ENCODE measurements around the gene ANOS1.
A peak's percentile ranks its signal among the peaks of the same experiment; 100 is the strongest.

Gene ANOS1

DNA sequence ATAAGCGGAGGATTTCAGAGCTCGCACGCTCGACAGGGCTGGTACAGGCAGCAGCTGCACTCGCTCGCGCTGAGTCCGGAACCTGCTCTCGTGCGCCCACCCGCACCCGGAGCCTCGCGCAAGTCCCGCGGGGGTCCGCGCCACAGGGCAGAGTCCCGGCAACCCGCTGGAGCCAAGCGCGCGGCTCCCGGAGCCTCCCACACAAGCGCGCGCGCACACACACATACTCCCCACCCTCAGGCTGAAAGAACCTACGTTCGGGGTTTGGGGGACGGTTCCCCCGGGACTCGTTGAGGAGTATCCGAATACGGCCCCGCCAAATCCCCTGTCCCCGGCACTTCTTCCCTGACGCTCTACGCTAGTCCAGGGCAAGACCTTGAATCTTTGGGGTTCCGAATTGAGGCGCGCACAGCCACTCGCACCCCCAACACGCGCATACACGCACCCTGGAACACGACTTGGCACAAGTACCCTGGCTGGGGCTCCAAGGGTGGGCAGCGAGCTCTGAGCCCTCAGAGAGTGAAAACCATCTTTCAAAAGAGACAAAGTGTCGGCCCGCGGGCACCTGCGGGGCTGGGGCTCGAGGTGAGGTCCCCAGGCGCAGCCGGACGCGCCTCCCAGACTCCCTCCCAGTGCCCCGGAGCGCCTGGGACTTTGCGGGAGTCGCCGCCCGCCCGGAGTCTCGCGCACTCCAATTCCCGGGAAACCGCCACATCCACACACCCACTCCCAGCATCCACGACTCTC, 952 bp downstream of the ANOS1 start:
- Mint-ChIP-seq H3K27me3 (peaks cover 34 to 49% of the 10 kb centered on the region in 2 donors), H3K4me1 (peaks cover 0 to 1% of the 10 kb centered on the region in 2 donors)

DNA sequence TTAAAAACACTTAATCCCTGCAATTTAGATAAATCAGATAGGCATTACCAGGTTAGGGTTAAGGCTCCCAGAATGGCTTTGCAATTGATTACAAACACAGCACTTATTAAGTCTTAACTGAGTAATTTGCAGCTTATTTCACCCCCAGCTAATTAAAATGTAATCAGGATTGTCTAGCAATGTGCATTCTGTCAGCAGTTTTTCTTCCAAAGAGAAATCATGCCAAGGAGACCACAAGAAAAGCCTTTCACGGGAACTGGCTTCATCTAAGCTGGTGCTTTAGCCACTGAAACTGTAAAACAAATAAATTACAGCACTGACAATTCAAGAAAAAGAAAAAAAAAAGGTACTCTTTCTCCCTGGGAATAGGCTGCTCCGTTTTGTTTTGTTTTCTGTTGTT, 2.1 kb downstream of the ANOS1 start:
- Mint-ChIP-seq H3K36me3 (no peaks in the 10 kb centered on the region), H3K27ac (no peak overlapping the region), H3K27me3 (peaks cover 34 to 49% of the 10 kb centered on the region in 2 donors), H3K4me3 (no peak overlapping the region), H3K4me1 (peaks cover 0 to 1% of the 10 kb centered on the region in 2 donors), H3K9me3 (no peaks in the 10 kb centered on the region)
- no peak for DNase-seq
- no peak for ATAC-seq (replicated peaks)

More for the DNA sequence above, 952 bp downstream of the ANOS1 start:
- ATAC-seq (replicated peaks) (no peak), DNase-seq (no peak)
- Mint-ChIP-seq H3K4me3 (no peak overlapping the region), H3K36me3 (no peaks in the 10 kb centered on the region), H3K9me3 (no peaks in the 10 kb centered on the region), H3K27ac (no peak overlapping the region)

DNA sequence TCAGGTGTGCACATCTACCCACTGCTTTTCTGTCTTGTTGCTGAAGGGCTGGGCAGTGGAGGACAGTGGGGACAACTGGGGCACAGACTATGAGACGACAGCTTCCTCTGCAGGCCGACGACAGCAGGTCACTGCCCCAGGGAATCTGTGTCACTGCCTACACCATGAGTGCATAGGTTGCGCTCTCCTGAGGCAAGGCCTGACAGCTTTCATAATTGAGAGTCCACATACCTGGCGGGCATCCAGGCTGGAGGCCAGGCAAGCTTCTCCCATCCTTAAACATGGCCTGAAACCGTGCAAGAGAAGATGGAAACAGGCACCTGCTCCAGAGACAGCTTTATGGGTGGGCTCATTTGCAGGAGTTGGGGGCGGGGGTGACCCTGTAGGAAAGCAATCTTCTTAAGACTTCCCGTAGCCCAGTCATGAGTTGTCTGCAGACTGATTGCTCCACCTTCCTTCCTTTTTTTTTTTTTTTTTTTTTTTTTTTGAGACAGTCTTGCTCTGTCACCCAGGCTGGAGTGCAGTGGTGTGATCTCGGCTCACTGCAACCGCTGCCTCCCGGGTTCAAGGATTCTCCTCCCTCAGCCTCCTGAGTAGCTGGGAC, 2.9 kb downstream of the ANOS1 start:
- ATAC-seq (replicated peaks) (no peak), DNase-seq (no peak)
- Mint-ChIP-seq H3K4me1 (peaks cover 0 to 1% of the 10 kb centered on the region in 2 donors), H3K36me3 (no peaks in the 10 kb centered on the region), H3K27me3 (peaks cover 34 to 51% of the 10 kb centered on the region in 2 donors), H3K9me3 (no peaks in the 10 kb centered on the region), H3K4me3 (no peak overlapping the region), H3K27ac (no peak overlapping the region)

DNA sequence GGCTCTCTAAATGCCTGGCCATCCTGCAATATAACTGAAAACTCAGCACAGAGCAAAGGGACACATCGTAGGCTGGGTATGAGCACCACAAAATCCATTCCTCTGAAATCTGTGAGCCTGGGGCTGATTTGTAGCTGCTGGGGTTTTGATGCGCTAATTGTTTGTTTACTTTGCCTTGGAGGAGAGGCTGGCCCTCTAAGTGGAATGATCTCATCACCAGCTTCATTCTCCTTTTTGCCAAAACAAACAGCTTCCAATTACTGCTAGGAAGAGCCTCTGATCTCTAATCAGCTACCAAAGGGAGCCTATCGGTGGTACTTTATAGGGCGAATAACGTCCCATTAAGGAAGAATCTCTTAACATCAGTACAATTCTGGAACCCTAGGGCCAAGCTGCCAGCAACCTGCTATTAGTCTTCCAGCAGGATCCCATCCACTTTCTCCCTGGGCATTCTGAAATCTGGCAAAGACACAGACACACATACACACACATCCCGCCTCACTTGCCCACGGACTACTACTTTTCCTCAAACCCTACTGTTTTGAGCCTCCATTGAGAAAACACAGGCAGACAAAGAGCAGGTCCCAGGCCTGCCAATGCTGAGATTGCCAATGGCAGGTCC, 5.8 kb downstream of the ANOS1 start:
- H3K4me3 Mint-ChIP-seq = no peak overlapping the region
- no peaks in the 10 kb centered on the region for H3K36me3 Mint-ChIP-seq
- H3K9me3 Mint-ChIP-seq = no peaks in the 10 kb centered on the region
- no peak overlapping the region for H3K27ac Mint-ChIP-seq
- peaks cover 0 to 1% of the 10 kb centered on the region in 2 donors for H3K4me1 Mint-ChIP-seq
- DNase-seq (no peak), ATAC-seq (replicated peaks) (no peak)
- H3K27me3 Mint-ChIP-seq = peaks cover 19 to 39% of the 10 kb centered on the region in 2 donors

DNA sequence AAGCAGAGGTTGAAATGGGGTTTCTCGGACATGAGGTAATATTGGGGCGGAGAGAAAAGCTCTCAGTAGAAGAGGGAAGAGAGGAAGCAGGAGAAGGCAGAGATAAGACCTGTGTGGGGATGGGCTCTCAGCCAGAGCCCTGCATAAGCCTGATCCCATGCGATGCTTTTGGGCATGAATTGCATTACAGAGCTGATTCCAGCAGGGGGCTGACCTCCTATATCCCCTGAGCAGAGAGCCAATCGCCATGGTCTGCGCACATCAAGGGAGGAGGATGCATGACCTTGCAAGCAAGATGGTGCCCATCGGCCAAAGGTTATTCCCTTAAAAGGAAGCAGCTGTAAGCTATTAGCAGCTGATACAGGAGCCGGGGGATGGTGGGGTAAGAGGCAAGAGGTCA, 7.6 kb downstream of the ANOS1 start:
- Mint-ChIP-seq H3K27ac (no peak overlapping the region), H3K36me3 (no peaks in the 10 kb centered on the region), H3K27me3 (peaks cover 7 to 29% of the 10 kb centered on the region in 2 donors), H3K4me3 (no peak overlapping the region), H3K4me1 (no peaks in the 10 kb centered on the region), H3K9me3 (no peaks in the 10 kb centered on the region)
- peak in 1 of 2 donors; percentile 38 for ATAC-seq (replicated peaks)
- DNase-seq = no peak

DNA sequence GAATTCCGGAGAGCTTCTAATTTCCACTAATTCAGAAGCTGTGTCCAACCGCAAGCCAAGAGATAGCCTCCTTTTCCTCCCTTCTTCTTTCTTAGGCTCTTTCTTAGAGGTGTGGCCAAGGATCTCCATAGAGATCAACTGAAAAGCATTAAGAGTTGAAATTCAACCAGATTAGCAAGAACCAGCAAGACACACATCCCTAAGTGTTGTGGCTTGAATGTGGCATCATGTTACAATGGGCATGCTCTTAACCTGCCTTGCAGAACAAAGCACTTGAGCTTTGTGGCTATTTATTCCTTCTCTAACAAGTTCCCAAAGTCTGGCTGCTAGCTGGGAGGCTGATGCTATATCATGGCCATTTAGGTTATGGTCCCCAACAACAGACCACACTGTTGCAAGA, 10.4 kb downstream of the ANOS1 start:
- no peak overlapping the region for H3K4me3 Mint-ChIP-seq
- peaks cover 0 to 11% of the 10 kb centered on the region in 2 donors for H3K27me3 Mint-ChIP-seq
- ATAC-seq (replicated peaks) (no peak), DNase-seq (no peak)
- no peaks in the 10 kb centered on the region for H3K36me3 Mint-ChIP-seq
- no peaks in the 10 kb centered on the region for H3K9me3 Mint-ChIP-seq
- H3K4me1 Mint-ChIP-seq = no peaks in the 10 kb centered on the region
- no peak overlapping the region for H3K27ac Mint-ChIP-seq

DNA sequence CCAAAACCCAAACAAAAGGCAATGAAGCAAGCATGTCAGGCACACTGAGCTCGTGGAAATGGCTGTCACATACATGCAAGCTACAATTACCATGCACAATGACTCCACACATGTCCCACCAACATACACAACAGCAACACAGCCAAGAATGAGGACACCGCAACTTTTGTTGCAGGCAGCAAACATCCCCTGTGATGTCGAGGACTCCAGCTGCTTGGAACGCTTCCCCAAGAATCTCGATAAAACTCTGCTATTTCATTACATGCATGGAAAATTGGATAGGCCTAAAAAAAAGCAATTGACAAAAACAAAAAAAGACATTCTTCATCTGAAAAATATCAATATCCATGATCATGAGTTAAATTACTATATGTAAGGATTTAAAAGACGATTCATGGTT, 11.8 kb downstream of the ANOS1 start:
- Mint-ChIP-seq H3K27me3 (peaks cover 0 to 11% of the 10 kb centered on the region in 2 donors), H3K27ac (no peak overlapping the region), H3K9me3 (no peaks in the 10 kb centered on the region), H3K4me3 (no peak overlapping the region), H3K4me1 (no peaks in the 10 kb centered on the region), H3K36me3 (no peaks in the 10 kb centered on the region)
- ATAC-seq (replicated peaks) (no peak), DNase-seq (no peak)

DNA sequence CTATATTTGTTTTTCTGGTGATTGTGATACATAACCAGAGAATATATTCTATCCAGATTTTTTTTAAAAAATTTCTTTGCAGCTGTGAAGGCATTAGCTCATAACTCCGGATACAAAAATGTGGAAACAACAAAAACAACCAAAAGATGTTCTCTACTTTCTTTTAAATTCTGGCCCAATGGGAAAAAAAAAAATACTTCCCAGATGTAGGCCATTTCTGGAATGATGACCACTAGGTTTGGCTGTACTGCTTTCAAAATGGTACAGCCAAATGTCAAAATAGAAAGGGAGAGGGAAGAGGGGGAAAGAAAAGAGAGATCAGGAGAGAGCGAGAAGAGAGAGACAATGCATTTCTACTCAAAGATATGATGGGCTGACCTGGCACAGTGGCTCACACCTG, 14.6 kb downstream of the ANOS1 start:
- no peaks in the 10 kb centered on the region for H3K27me3 Mint-ChIP-seq
- no peak overlapping the region for H3K27ac Mint-ChIP-seq
- no peak for ATAC-seq (replicated peaks)
- H3K4me3 Mint-ChIP-seq = no peak overlapping the region
- no peaks in the 10 kb centered on the region for H3K4me1 Mint-ChIP-seq
- DNase-seq = no peak
- no peaks in the 10 kb centered on the region for H3K36me3 Mint-ChIP-seq
- no peaks in the 10 kb centered on the region for H3K9me3 Mint-ChIP-seq

DNA sequence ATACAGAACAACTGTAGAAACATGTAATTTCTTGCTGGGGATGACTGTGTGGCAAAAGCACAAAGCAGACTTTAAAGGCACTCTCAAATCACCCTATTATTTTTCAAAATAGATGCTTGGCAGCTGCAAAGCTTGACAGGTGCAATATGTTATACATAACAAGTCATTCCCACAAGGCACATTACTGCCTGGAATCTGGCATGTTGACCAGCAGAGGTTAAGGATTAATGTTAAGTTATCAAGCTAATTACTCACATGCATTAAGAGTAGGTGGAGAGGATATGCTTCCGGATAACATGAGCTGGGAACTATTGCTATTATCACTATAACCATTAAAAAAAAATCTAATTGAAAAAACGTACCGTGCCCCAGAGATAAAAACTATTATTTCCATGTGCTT, 17.8 kb downstream of the ANOS1 start:
- H3K36me3 Mint-ChIP-seq = no peaks in the 10 kb centered on the region
- no peak overlapping the region for H3K4me3 Mint-ChIP-seq
- ATAC-seq (replicated peaks) = no peak
- H3K4me1 Mint-ChIP-seq = no peaks in the 10 kb centered on the region
- no peaks in the 10 kb centered on the region for H3K9me3 Mint-ChIP-seq
- H3K27me3 Mint-ChIP-seq = no peaks in the 10 kb centered on the region
- DNase-seq = no peak
- H3K27ac Mint-ChIP-seq = no peak overlapping the region

DNA sequence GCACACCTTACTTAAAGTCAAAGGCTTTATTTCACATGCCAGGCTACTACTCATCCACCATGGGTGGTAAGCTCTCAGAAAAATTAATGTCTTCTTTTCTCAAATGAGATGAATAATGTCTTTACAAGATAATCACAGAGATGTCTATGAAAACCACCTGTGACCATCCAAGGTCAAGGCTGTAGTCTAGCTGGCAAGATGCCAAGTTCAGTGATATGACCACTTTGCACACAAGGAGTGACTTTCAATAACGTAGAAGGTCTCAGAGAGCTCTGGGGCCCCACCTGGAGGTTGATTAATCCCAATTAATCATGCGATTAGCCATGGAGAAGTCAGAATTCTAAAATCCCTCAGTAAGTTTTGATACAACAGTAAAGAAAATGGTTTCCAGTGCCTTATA, 20.5 kb downstream of the ANOS1 start:
- no peak for DNase-seq
- Mint-ChIP-seq H3K9me3 (no peaks in the 10 kb centered on the region), H3K4me3 (no peak overlapping the region), H3K4me1 (no peaks in the 10 kb centered on the region), H3K36me3 (no peaks in the 10 kb centered on the region), H3K27ac (no peak overlapping the region), H3K27me3 (peaks cover 3 to 4% of the 10 kb centered on the region in 2 donors)
- no peak for ATAC-seq (replicated peaks)

DNA sequence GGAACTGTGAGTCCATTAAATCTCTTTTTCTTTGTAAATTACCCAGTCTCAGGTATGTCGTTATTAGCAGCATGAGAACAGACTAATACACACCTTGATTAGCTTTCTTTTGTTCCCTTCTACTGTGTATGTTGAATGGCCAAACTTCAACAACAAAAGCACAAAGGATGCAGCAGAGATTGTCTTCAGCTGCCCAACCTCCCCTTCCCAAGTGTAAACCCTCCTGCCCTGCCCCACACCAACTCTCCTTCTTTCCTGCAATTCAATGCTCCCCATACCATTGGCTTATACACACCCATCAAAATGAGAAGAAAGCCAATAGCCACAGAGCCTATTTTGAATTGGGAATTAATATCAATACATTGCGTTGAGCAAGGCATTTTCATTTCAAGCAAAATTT, 27.8 kb downstream of the ANOS1 start:
- Mint-ChIP-seq H3K9me3 (peaks cover 0 to 6% of the 10 kb centered on the region in 2 donors), H3K27ac (no peak overlapping the region), H3K27me3 (peaks cover 3 to 4% of the 10 kb centered on the region in 2 donors), H3K4me3 (no peak overlapping the region), H3K36me3 (peaks cover 0 to 1% of the 10 kb centered on the region in 2 donors), H3K4me1 (no peaks in the 10 kb centered on the region)
- ATAC-seq (replicated peaks) (no peak), DNase-seq (no peak)

DNA sequence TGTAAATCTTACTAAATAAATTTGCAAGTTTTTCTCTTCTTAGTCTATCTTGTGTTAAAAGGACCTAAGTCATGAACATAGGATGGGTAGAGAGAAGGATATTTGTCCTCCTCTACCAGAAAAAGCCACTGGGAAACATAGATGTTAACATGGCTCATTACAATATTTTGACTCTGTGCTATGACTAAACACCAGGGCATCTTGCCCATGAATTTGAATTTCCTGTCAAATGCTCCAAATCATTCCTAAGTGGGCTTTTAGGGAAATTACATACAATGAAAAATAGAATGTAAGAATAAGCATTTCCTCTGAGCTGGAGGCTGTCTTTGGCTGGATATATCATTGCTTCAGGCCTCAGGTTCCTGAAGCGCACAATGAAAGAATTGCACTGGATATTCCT, 39.1 kb downstream of the ANOS1 start:
- DNase-seq = no peak
- H3K4me1 Mint-ChIP-seq = no peaks in the 10 kb centered on the region
- H3K36me3 Mint-ChIP-seq = no peaks in the 10 kb centered on the region
- no peak overlapping the region for H3K27ac Mint-ChIP-seq
- no peaks in the 10 kb centered on the region for H3K9me3 Mint-ChIP-seq
- H3K27me3 Mint-ChIP-seq = peaks cover 6 to 9% of the 10 kb centered on the region in 2 donors
- ATAC-seq (replicated peaks) = no peak
- H3K4me3 Mint-ChIP-seq = no peak overlapping the region

DNA sequence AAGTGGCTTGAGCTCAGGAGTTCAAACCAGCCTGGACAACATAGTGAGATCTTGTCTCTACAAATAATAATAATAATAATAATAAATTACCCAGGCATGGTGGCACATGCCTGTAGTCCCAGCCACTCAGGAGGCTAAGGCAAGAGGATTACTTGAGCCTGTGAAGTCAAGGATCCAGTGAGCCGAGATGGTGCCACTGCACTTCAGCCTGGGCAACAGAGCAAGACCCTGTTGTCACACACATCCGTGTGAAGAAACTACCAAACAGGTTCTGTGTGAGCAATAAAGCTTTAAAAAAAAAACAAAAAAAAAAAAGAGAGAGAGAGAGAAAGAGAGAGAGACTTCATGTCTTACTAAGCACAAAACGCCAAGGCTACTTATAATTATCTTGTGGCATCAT, 42.5 kb downstream of the ANOS1 start:
- Mint-ChIP-seq H3K4me1 (no peaks in the 10 kb centered on the region), H3K4me3 (no peak overlapping the region), H3K27me3 (peaks cover 12 to 15% of the 10 kb centered on the region in 2 donors), H3K27ac (no peak overlapping the region), H3K9me3 (no peaks in the 10 kb centered on the region), H3K36me3 (no peaks in the 10 kb centered on the region)
- DNase-seq (no peak), ATAC-seq (replicated peaks) (no peak)

DNA sequence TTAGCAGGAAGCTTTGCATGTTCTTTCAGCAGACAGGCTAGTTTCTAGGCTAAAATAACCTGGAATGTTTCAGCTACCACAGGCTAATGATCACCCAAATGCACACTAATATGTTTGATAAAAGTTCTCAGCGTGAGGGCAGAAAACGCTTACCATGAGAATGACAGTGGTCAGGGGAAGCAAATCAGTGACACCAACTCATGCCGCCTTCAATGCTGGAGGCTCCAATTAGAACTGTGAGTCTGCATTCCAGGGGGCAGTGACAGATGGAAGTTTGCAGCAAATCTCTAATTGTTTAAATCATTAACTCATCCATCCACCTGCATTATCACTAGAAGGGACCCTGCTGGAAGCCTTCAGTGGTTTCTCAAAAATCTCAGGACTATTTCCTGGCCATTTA, 43.2 kb downstream of the ANOS1 start:
- no peak for DNase-seq
- Mint-ChIP-seq H3K4me3 (no peak overlapping the region), H3K9me3 (no peaks in the 10 kb centered on the region), H3K27me3 (peaks cover 12 to 15% of the 10 kb centered on the region in 2 donors), H3K4me1 (no peaks in the 10 kb centered on the region), H3K27ac (no peak overlapping the region), H3K36me3 (no peaks in the 10 kb centered on the region)
- ATAC-seq (replicated peaks) = no peak

All from stimulated activated naive B cell treated with anti-CD40 and anti-IgM and Interleukin-4, amounts not matched to agents 10 μg/mL and 1 μg/mL and 100 μg/mL, for 72 hours (primary cell).